Measurements from ENCODE around the gene CLDN14.

Gene CLDN14

DNA sequence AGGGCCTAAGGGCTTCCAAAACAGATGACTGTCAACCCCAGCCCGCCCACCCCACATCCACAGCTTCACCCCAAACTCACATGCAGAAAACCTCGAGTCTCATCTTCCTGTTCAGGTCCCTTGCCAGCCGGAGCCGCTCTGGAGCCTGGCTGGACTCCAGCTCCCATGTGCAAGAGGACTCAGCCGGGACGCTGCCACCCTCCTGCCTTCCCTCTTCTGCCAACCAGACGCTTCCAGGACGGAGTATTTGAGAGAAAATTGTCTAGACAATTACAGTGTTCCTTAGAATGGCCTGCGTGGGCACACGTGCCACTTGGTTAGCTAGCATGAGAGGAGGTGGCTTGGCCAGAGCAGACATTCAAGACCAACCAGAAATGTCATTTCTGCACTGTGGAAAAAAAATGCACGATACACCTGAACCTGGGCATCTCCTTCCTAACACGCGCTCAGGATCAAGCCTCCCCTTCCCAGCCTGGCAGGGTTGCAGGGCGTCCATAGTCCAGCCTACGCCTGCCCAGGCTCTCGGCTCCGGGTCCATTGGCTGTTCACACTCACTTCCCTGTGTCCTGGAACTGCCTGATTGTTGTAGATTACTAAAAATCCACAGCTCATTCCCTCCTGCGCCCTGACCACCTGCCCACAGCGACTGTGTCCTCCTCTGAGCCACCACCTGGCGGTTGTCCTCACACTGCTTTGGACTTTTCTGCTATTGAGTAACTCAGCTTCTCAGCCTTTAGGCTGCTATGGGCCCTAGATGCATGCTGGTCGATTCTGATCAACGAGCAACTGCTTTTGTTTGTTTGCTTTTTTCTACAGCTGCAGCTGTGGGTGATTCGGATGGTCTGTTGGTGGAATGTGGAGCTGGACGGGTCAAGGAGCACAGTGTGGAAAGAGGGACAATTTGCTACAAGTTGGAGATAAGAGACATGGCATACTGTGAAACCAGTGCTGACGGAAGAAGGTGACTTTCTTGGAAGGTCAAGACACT, at the start of gene CLDN14:
TSS of gene CLDN14 (minus strand) at position 708 of the 988 bp plus-strand sequence. CDS start 18,427 bp downstream, outside the sequence.
- peaks cover 10% of the 10 kb centered on the region for H3K27me3 Mint-ChIP-seq
- H3K4me3 Mint-ChIP-seq = no peak within 1 kb of the TSS
- H3K27ac Mint-ChIP-seq = no peak within 1 kb of the TSS
- no peaks in the 10 kb centered on the region for H3K4me1 Mint-ChIP-seq
- no peaks in the 10 kb centered on the region for H3K9me3 Mint-ChIP-seq
- ATAC-seq (ENCODE audit: low read depth) = no peak
- DNase-seq (ENCODE audit: low spot score in 2 of 2) = no peak
- no peaks in the 10 kb centered on the region for H3K36me3 Mint-ChIP-seq

GRCh38 chr21:36528716-36529115, 48.8 kb upstream of the CLDN14 start:
- Mint-ChIP-seq H3K27ac (no peak overlapping the region), H3K36me3 (no peaks in the 10 kb centered on the region), H3K4me1 (no peaks in the 10 kb centered on the region), H3K9me3 (peaks cover 4% of the 10 kb centered on the region), H3K4me3 (no peak overlapping the region), H3K27me3 (peaks cover 12% of the 10 kb centered on the region)
- ATAC-seq (ENCODE audit: low read depth) (no peak), DNase-seq (ENCODE audit: low spot score in 2 of 2) (no peak)

DNA sequence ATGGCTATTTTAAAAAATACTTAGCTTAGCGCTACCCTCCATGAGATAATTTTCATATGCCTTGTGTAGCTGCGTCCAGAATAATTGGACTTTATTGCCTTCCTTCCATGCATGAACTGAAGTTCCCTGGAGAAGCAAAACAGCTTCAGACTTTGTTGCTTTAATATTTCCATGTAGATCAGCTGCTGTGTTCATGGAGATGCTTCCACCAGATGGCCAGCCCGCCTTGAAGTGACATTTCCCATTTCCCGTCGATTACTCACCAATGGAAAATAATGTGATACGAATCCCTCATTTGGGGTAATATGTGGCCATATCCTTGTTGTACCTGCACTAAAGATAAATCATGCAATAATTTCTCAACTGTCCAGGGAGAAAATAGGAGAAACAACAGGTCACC, 47.4 kb upstream of the CLDN14 start:
- Mint-ChIP-seq H3K27me3 (peaks cover 14% of the 10 kb centered on the region), H3K9me3 (peaks cover 4% of the 10 kb centered on the region), H3K27ac (no peak overlapping the region), H3K4me1 (no peaks in the 10 kb centered on the region), H3K36me3 (no peaks in the 10 kb centered on the region), H3K4me3 (no peak overlapping the region)
- DNase-seq (ENCODE audit: low spot score in 2 of 2) (no peak), ATAC-seq (ENCODE audit: low read depth) (no peak)

- peaks cover 4% of the 10 kb centered on the region for H3K9me3 Mint-ChIP-seq
Observed at GRCh38 chr21:36526104-36526503, 46.2 kb upstream of the CLDN14 start.

DNA sequence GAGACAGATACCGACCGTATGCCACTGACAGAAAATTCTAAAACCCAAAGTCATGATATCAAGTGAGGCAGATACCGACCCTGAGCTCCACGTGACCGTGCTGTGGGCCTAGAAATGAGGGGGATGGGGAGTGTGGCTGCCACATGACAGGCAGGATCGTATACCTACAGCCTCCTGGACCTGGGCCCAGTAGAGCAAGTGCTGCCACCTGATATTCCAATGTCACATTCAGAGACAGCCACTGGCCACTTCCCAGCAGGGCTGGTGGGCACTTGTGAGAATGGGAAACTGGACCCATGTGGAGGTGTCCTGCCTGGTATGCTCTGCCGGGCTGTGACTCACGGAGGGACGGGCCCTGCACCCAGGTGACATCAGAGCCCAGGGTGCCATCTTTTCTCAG, 44.6 kb upstream of the CLDN14 start:
- Mint-ChIP-seq H3K9me3 (peaks cover 8% of the 10 kb centered on the region), H3K27ac (no peak overlapping the region), H3K4me3 (no peak overlapping the region), H3K27me3 (peaks cover 12% of the 10 kb centered on the region), H3K4me1 (no peaks in the 10 kb centered on the region), H3K36me3 (peaks cover 2% of the 10 kb centered on the region)
- no peak for DNase-seq (ENCODE audit: low spot score in 2 of 2)
- no peak for ATAC-seq (ENCODE audit: low read depth)

More at GRCh38 chr21:36526104-36526503, 46.2 kb upstream of the CLDN14 start:
- no peaks in the 10 kb centered on the region for H3K4me1 Mint-ChIP-seq
- no peak overlapping the region for H3K27ac Mint-ChIP-seq
- peaks cover 14% of the 10 kb centered on the region for H3K27me3 Mint-ChIP-seq
- ATAC-seq (ENCODE audit: low read depth) (no peak), DNase-seq (ENCODE audit: low spot score in 2 of 2) (no peak)
- H3K36me3 Mint-ChIP-seq = no peaks in the 10 kb centered on the region
- H3K4me3 Mint-ChIP-seq = no peak overlapping the region

DNA sequence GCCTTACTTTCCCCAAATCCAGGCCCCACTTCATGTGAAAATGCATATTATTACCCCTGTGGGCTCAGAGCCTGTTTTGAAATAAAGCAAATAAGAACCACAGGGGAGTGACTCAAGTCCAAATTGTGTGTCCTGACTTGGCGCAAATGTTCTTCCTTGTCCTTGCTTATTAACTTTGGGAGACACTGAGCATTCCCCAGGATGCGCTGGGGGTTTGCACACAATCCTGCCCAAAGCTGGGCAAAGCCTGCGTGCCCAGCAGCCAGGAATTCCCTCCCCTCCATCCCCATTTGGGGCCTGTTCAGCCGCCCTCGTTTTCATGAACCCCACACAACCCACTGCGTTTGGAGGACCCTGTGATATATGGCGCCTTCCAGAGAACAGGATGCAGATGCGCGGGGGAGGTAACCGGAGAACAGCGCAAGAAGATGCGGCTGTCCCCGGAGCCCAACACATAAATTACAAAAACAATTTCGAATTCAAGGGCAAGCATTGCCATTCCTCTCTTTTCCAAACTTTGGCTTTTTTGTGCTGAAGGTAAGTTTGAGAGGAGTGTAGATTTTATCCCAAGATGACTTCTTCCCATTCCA, 42.4 kb upstream of the CLDN14 start:
- Mint-ChIP-seq H3K36me3 (peaks cover 2% of the 10 kb centered on the region), H3K27ac (no peak overlapping the region), H3K27me3 (peaks cover 8% of the 10 kb centered on the region), H3K9me3 (peaks cover 8% of the 10 kb centered on the region), H3K4me1 (no peaks in the 10 kb centered on the region), H3K4me3 (no peak overlapping the region)
- ATAC-seq (ENCODE audit: low read depth) = no peak
- DNase-seq (ENCODE audit: low spot score in 2 of 2) = no peak

GRCh38 chr21:36518883-36519492, 39.1 kb upstream of the CLDN14 start:
- H3K4me1 Mint-ChIP-seq = no peaks in the 10 kb centered on the region
- no peak overlapping the region for H3K27ac Mint-ChIP-seq
- peaks cover 8% of the 10 kb centered on the region for H3K27me3 Mint-ChIP-seq
- H3K36me3 Mint-ChIP-seq = peaks cover 2% of the 10 kb centered on the region
- H3K9me3 Mint-ChIP-seq = peaks cover 5% of the 10 kb centered on the region
- ATAC-seq (ENCODE audit: low read depth) (no peak), DNase-seq (ENCODE audit: low spot score in 2 of 2) (no peak)
- H3K4me3 Mint-ChIP-seq = no peak overlapping the region

- peaks cover 5% of the 10 kb centered on the region for H3K9me3 Mint-ChIP-seq
Observed at GRCh38 chr21:36517366-36518075, 37.6 kb upstream of the CLDN14 start.

GRCh38 chr21:36516281-36516680, 36.4 kb upstream of the CLDN14 start:
- H3K27ac Mint-ChIP-seq = no peak overlapping the region
- H3K27me3 Mint-ChIP-seq = peaks cover 8% of the 10 kb centered on the region
- peaks cover 5% of the 10 kb centered on the region for H3K9me3 Mint-ChIP-seq
- DNase-seq (ENCODE audit: low spot score in 2 of 2) (no peak), ATAC-seq (ENCODE audit: low read depth) (no peak)
- peaks cover 2% of the 10 kb centered on the region for H3K36me3 Mint-ChIP-seq
- no peak overlapping the region for H3K4me3 Mint-ChIP-seq
- H3K4me1 Mint-ChIP-seq = peaks cover 5% of the 10 kb centered on the region

More at GRCh38 chr21:36517366-36518075, 37.6 kb upstream of the CLDN14 start:
- no peak overlapping the region for H3K4me3 Mint-ChIP-seq
- H3K36me3 Mint-ChIP-seq = peaks cover 2% of the 10 kb centered on the region
- ATAC-seq (ENCODE audit: low read depth) = no peak
- DNase-seq (ENCODE audit: low spot score in 2 of 2) = no peak
- H3K4me1 Mint-ChIP-seq = peaks cover under 1% of the 10 kb centered on the region
- no peak overlapping the region for H3K27ac Mint-ChIP-seq
- H3K27me3 Mint-ChIP-seq = peaks cover 7% of the 10 kb centered on the region

DNA sequence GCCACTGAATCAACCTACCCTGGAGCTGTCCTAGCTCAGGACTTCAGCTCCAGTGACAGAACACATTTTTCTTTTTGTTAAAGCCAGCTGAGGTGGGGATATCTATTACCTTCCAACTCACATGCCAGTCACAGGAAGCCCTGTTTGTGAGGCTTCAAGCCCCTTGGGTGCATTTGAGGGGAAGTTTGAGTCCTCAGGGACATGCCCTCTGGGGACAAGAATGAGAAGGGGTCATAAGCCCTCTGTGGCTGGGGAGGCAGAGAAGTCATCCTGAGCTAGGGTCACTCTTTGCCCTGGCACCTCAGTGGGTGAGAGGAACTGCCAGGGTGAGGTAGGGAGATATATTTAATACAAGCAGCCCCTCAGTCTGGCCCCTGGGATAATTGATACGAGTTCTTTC, 33.5 kb upstream of the CLDN14 start:
- ATAC-seq (ENCODE audit: low read depth) = peak; percentile 67
- peak in 1 of 2 donors; percentile 7 for DNase-seq (ENCODE audit: low spot score in 2 of 2)
- no peak overlapping the region for H3K4me3 Mint-ChIP-seq
- H3K27ac Mint-ChIP-seq = no peak overlapping the region
- no peaks in the 10 kb centered on the region for H3K36me3 Mint-ChIP-seq
- peaks cover 5% of the 10 kb centered on the region for H3K4me1 Mint-ChIP-seq
- H3K9me3 Mint-ChIP-seq = no peaks in the 10 kb centered on the region
- H3K27me3 Mint-ChIP-seq = peaks cover 9% of the 10 kb centered on the region

GRCh38 chr21:36512971-36513370, 33.0 kb upstream of the CLDN14 start:
- peaks cover 9% of the 10 kb centered on the region for H3K27me3 Mint-ChIP-seq
- no peak overlapping the region for H3K4me3 Mint-ChIP-seq
- no peak overlapping the region for H3K27ac Mint-ChIP-seq
- ATAC-seq (ENCODE audit: low read depth) = no peak
- no peak for DNase-seq (ENCODE audit: low spot score in 2 of 2)
- H3K36me3 Mint-ChIP-seq = no peaks in the 10 kb centered on the region
- H3K4me1 Mint-ChIP-seq = peaks cover 5% of the 10 kb centered on the region
- no peaks in the 10 kb centered on the region for H3K9me3 Mint-ChIP-seq

- DNase-seq (ENCODE audit: low spot score in 2 of 2) (no peak), ATAC-seq (ENCODE audit: low read depth) (no peak)
- Mint-ChIP-seq H3K27me3 (peaks cover 9% of the 10 kb centered on the region), H3K36me3 (no peaks in the 10 kb centered on the region), H3K9me3 (no peaks in the 10 kb centered on the region), H3K4me3 (no peak overlapping the region), H3K27ac (no peak overlapping the region), H3K4me1 (peaks cover 5% of the 10 kb centered on the region)
Observed at GRCh38 chr21:36511484-36512220, 31.7 kb upstream of the CLDN14 start.

- Mint-ChIP-seq H3K4me3 (no peak overlapping the region), H3K4me1 (peaks cover 5% of the 10 kb centered on the region), H3K27ac (no peak overlapping the region), H3K36me3 (no peaks in the 10 kb centered on the region), H3K27me3 (peaks cover 9% of the 10 kb centered on the region), H3K9me3 (no peaks in the 10 kb centered on the region)
- DNase-seq (ENCODE audit: low spot score in 2 of 2) (no peak), ATAC-seq (ENCODE audit: low read depth) (no peak)
Observed at GRCh38 chr21:36510911-36511310, 31.0 kb upstream of the CLDN14 start.
